IMR-90 (cell line): ENCODE results near the gene FIBCD1. TPM values are rescaled to one million over a fixed set of nuclear protein-coding genes. Genes with fewer than 3 reads are reported as not detected.

Experiments used
- ATAC-seq: fragments of 200-7000 bp; cut with Tn5 transposase; 2 replicates; pipeline ENCODE4 v1.9.1; 2020; ENCODE audit warnings: low read depth, mild to moderate bottlenecking, moderate library complexity
- BruUV-seq: library from RNA; stranded (reverse); fragments of 400-500 nt; replicated peaks from 2 replicates; lab custom pipeline; 2021; lab: Mats Ljungman, UMichigan
- CTCF ChIA-PET: fragments of 300-600 bp; formaldehyde crosslinking; extraction: SDS; loops from one replicate; lab custom pipeline; 2021; ENCODE audit warnings: antibody characterized with exemption; lab: Yijun Ruan, JAX
- POLR2A ChIA-PET: fragments of 300-600 bp; sonication (Branson Sonifier 250); formaldehyde crosslinking; loops from one replicate; lab custom pipeline; 2022; ENCODE audit warnings: antibody characterized with exemption; ENCODE audit not compliant: unreplicated experiment; lab: Charles Lee
- DNase-seq: peaks from one replicate; pipeline ENCODE4 v3.0.0; 2013
- H2AFZ ChIP-seq: replicated peaks from 2 replicates; pipeline ENCODE3; 2013; ENCODE audit warnings: low read length, mild to moderate bottlenecking; ENCODE audit not compliant: poor library complexity
- H2AK5ac ChIP-seq: 2 replicates; pipeline ENCODE4 v1.6.1; 2013; ENCODE audit warnings: low read depth, low read length, inconsistent platforms
- H2AK9ac ChIP-seq: replicated peaks from 2 replicates; pipeline ENCODE3; 2013; ENCODE audit warnings: mild to moderate bottlenecking, low read depth, low read length, moderate library complexity; ENCODE audit not compliant: poor library complexity
- H2BK120ac ChIP-seq: 2 replicates; pipeline ENCODE4 v1.6.1; 2013; ENCODE audit warnings: low read depth, low read length, inconsistent platforms
- H2BK15ac ChIP-seq: 3 replicates; pipeline ENCODE4 v1.6.1; 2013; ENCODE audit warnings: low read depth, low read length, inconsistent platforms
- H2BK20ac ChIP-seq: 2 replicates; pipeline ENCODE4 v1.6.1; 2013; ENCODE audit warnings: low read depth, mild to moderate bottlenecking, inconsistent platforms, low read length, moderate library complexity
- H2BK5ac ChIP-seq: 2 replicates; pipeline ENCODE4 v1.6.1; 2013; ENCODE audit warnings: mild to moderate bottlenecking, low read depth, low read length, inconsistent platforms; ENCODE audit not compliant: poor library complexity, severe bottlenecking
- H3K14ac ChIP-seq: replicated peaks from 2 replicates; pipeline ENCODE4 v1.6.1; 2013; ENCODE audit warnings: low read depth, low read length, inconsistent platforms
- H3K18ac ChIP-seq: 2 replicates; pipeline ENCODE4 v1.6.1; 2013; ENCODE audit warnings: low read depth, low read length, control low read depth
- H3K23ac ChIP-seq: 2 replicates; pipeline ENCODE4 v1.6.1; 2013; ENCODE audit warnings: low read depth, low read length, inconsistent platforms
- H3K27ac ChIP-seq: 2 replicates; pipeline ENCODE4 v1.5.1; 2013; ENCODE audit warnings: mild to moderate bottlenecking, control low read depth, low read length; ENCODE audit not compliant: insufficient read depth
- H3K27me3 ChIP-seq: 2 replicates; pipeline ENCODE4 v1.6.1; 2013; ENCODE audit warnings: low read length; ENCODE audit not compliant: control insufficient read depth, insufficient read depth
- H3K36me3 ChIP-seq: 2 replicates; pipeline ENCODE4 v1.6.1; 2013; ENCODE audit warnings: low read length, mixed read lengths; ENCODE audit not compliant: control insufficient read depth, insufficient read depth
- H3K4ac ChIP-seq: 2 replicates; pipeline ENCODE4 v1.6.1; 2013; ENCODE audit warnings: low read depth, low read length, inconsistent platforms
- H3K4me1 ChIP-seq: 2 replicates; pipeline ENCODE4 v1.6.1; 2013; ENCODE audit warnings: low read length, mixed read lengths; ENCODE audit not compliant: control insufficient read depth, insufficient read depth
- H3K4me2 ChIP-seq: 2 replicates; pipeline ENCODE4 v1.6.1; 2013; ENCODE audit warnings: low read depth, mild to moderate bottlenecking, control low read depth, low read length, moderate library complexity
- H3K4me3 ChIP-seq: 2 replicates; pipeline ENCODE4 v1.5.1; 2013; ENCODE audit warnings: low read depth, mild to moderate bottlenecking, control low read depth, low read length, moderate library complexity; ENCODE audit not compliant: insufficient read depth
- H3K56ac ChIP-seq: 2 replicates; pipeline ENCODE4 v1.6.1; 2013; ENCODE audit warnings: low read length, inconsistent platforms; ENCODE audit not compliant: insufficient read depth; ENCODE audit errors: extremely low read depth
- H3K79me1 ChIP-seq, 2 experiments: 2 replicates each; pipeline ENCODE4 v1.6.1; 2013; ENCODE audit warnings: low read length in 2 of 2, inconsistent platforms in 1 of 2, low read depth in 1 of 2
- H3K9ac ChIP-seq: 2 replicates; pipeline ENCODE4 v1.6.1; 2013; ENCODE audit warnings: low read depth, low read length, control low read depth
- H3K9me1 ChIP-seq: 2 replicates; pipeline ENCODE4 v1.6.1; 2013; ENCODE audit warnings: low read length, inconsistent platforms; ENCODE audit not compliant: insufficient read depth
- H3K9me3 ChIP-seq: 2 replicates; pipeline ENCODE4 v1.6.1; 2013; ENCODE audit warnings: low read length; ENCODE audit not compliant: control insufficient read depth, insufficient read depth
- H4K20me1 ChIP-seq: 2 replicates; pipeline ENCODE4 v1.6.1; 2013; ENCODE audit warnings: low read length, inconsistent platforms; ENCODE audit not compliant: insufficient read depth
- H4K5ac ChIP-seq: 2 replicates; pipeline ENCODE4 v1.6.1; 2013; ENCODE audit warnings: mild to moderate bottlenecking, low read depth, low read length, control low read depth
- H4K8ac ChIP-seq, 2 experiments: 2 replicates each; pipeline ENCODE4 v1.6.1; 2013; ENCODE audit warnings: low read depth in 2 of 2, low read length in 2 of 2, control low read depth in 1 of 2, inconsistent platforms in 1 of 2
- H4K91ac ChIP-seq: 2 replicates; pipeline ENCODE4 v1.6.1; 2013; ENCODE audit warnings: low read depth, low read length, inconsistent platforms; ENCODE audit not compliant: insufficient read depth
- BHLHE40 ChIP-seq: fragments of 150-350 bp; IDR thresholded peaks from 2 replicates; pipeline ENCODE4 v1.6.1; 2016; ENCODE audit warnings: mild to moderate bottlenecking, low read depth, low read length
- CHD1 ChIP-seq: IDR thresholded peaks from 2 replicates; pipeline ENCODE4 v1.6.1; 2012; ENCODE audit warnings: low read depth, low read length, improper control_type of control experiment
- FOS ChIP-seq: fragments of 150-350 bp; IDR thresholded peaks from 2 replicates; pipeline ENCODE4 v1.6.1; 2016; ENCODE audit warnings: low read depth, low read length
- MAFK ChIP-seq: IDR thresholded peaks from 2 replicates; pipeline ENCODE4 v1.6.1; 2012; ENCODE audit warnings: low read depth, low read length, improper control_type of control experiment
- MAZ ChIP-seq: IDR thresholded peaks from 2 replicates; pipeline ENCODE4 v1.6.1; 2012; ENCODE audit warnings: low read depth, mild to moderate bottlenecking, low read length, improper control_type of control experiment, moderate library complexity, borderline replicate concordance
- MXI1 ChIP-seq: IDR thresholded peaks from 2 replicates; pipeline ENCODE4 v1.6.1; 2012; ENCODE audit warnings: low read depth, mild to moderate bottlenecking, low read length, moderate library complexity, borderline replicate concordance
- POLR2A ChIP-seq: IDR thresholded peaks from 2 replicates; pipeline ENCODE4 v1.6.1; 2012; ENCODE audit warnings: mild to moderate bottlenecking, low read depth, low read length
- RAD21 ChIP-seq: IDR thresholded peaks from 2 replicates; pipeline ENCODE4 v1.6.1; 2012; ENCODE audit warnings: low read length, improper control_type of control experiment
- RFX5 ChIP-seq: IDR thresholded peaks from 2 replicates; pipeline ENCODE4 v1.8.0; 2012; ENCODE audit warnings: low read depth, mild to moderate bottlenecking, low read length, moderate library complexity
- SMC3 ChIP-seq: fragments of 150-350 bp; IDR thresholded peaks from 2 replicates; pipeline ENCODE4 v1.6.1; 2016; ENCODE audit warnings: low read depth, mild to moderate bottlenecking, antibody characterized with exemption, low read length, moderate library complexity
- WGBS, 2 experiments: methylation state at CpG; one replicate each; pipeline versions ENCODE4 v1.1.5 to v1.1.7; 2013; ENCODE audit warnings: missing lambda C conversion rate in 2 of 2; ENCODE audit not compliant: insufficient read length in 1 of 2; ENCODE audit errors: extremely low coverage in 2 of 2; 5-methylcytosine and 5-hydroxymethylcytosine counted together
- dilution Hi-C: fragments of 300-500 bp; cut with HindIII; formaldehyde crosslinking; loops from one replicate; pipeline ENCODE4 v1.14.3; 2018; ENCODE audit warnings: low sequenced_read_pairs; ENCODE audit not compliant: unreplicated experiment
- in situ Hi-C: fragments of 300-500 bp; cut with MboI; formaldehyde crosslinking; loops from 3 replicates; pipeline ENCODE4 v1.14.3; 2019; ENCODE audit warnings: low sequenced_read_pairs, inconsistent platforms, mixed read lengths
- intact Hi-C: fragments of 100-400 bp; cut with micrococcal nuclease; formaldehyde crosslinking; loops from 2 replicates; pipeline ENCODE4 v1.10.0; 2022
- polyA plus RNA-seq, 3 experiments: library from polyadenylated mRNA; depleted of rRNA; stranded (reverse); fragments of >200 nt; gene quantifications; 2 replicates each; pipeline ENCODE4 v1.2.3, GENCODE V29; 2012; ENCODE audit warnings: low replicate concordance in 1 of 3
- total RNA-seq: library from RNA; depleted of rRNA; stranded (reverse); fragments of >200 nt; gene quantifications from 2 replicates; pipeline ENCODE4 v1.2.3, GENCODE V29; 2012
- TF ChIP-seq, protein P1 (sequence below): conservative IDR thresholded peaks from 2 replicates; pipeline ENCODE4 v1.5.1; 2012; ENCODE audit warnings: mild to moderate bottlenecking, low read depth, low read length, improper control_type of control experiment

Gene FIBCD1
- total and polyA plus RNA-seq, 2 of the 4 experiments (the other 2 are of a cell fraction) = 1.1 to 10.1 TPM

DNA sequence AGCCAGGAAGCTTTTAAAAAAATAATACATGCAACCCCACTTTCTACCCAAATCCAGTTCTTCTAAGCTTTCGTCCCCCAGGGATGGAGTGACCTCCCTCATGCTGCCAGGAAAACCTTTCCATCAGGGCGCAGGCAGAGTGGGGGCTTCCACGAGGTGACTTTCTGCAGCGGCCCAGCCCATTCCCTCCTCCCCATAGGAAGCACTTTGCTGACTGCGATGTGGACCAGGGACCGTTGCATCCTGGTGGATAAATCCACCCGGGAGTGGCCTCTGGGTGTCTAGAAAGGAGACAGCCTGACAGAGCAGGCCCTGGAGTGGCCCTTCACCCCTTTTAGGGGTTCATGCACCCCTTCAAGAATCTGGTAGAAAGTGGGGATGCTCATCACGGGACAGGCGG lies 44.0 kb downstream of the FIBCD1 start:
- Histone ChIP-seq H4K91ac (no peak overlapping the region), H3K9me3 (no peaks in the 10 kb centered on the region), H3K4me1 (no peaks in the 10 kb centered on the region), H3K79me1 (peaks cover 0 to 8% of the 10 kb centered on the region in 2 experiments; a peak in 2 of 4 replicates), H4K20me1 (peaks cover 13% of the 10 kb centered on the region), H2BK20ac (no peak overlapping the region), H2AK9ac (no peak overlapping the region), H3K9ac (no peak overlapping the region), H3K27me3 (peaks cover under 1% of the 10 kb centered on the region; the same call in 1 of the 2 replicates), H2BK120ac (no peak overlapping the region), H3K14ac (no peak overlapping the region), H3K9me1 (no peaks in the 10 kb centered on the region), H3K18ac (no peak overlapping the region), H3K4me3 (no peak overlapping the region), H4K5ac (no peak overlapping the region), H4K8ac (no peak overlapping the region), H2AFZ (no peak overlapping the region), H2BK5ac (no peak overlapping the region), H3K4ac (no peak overlapping the region), H3K23ac (no peak overlapping the region), H3K36me3 (peaks cover 38% of the 10 kb centered on the region), H2AK5ac (no peak overlapping the region), H3K56ac (no peak overlapping the region), H3K4me2 (no peak overlapping the region), H2BK15ac (no peak overlapping the region), H3K27ac (no peak overlapping the region)
- dilution Hi-C loops (no loop called here), intact Hi-C loops (no loop called here), in situ Hi-C loops (no loop called here)
- ChIA-PET POLR2A (no interaction called here), CTCF (no interaction called here)
- BruUV-seq = no TSS peak
- ATAC-seq = no peak
- DNase-seq = no peak
- WGBS, 2 experiments = 100% methylated on average over 2 of the region's 9 CpGs; no CpG with 5 or more reads in 1 of the 2 experiments
- TF ChIP-seq CHD1 (no peak), RFX5 (no peak), MAFK (no peak), POLR2A (no peak), SMC3 (no peak), MAZ (no peak), FOS (no peak), MXI1 (no peak), BHLHE40 (no peak), RAD21 (no peak)
- TF ChIP-seq, protein P1, sequence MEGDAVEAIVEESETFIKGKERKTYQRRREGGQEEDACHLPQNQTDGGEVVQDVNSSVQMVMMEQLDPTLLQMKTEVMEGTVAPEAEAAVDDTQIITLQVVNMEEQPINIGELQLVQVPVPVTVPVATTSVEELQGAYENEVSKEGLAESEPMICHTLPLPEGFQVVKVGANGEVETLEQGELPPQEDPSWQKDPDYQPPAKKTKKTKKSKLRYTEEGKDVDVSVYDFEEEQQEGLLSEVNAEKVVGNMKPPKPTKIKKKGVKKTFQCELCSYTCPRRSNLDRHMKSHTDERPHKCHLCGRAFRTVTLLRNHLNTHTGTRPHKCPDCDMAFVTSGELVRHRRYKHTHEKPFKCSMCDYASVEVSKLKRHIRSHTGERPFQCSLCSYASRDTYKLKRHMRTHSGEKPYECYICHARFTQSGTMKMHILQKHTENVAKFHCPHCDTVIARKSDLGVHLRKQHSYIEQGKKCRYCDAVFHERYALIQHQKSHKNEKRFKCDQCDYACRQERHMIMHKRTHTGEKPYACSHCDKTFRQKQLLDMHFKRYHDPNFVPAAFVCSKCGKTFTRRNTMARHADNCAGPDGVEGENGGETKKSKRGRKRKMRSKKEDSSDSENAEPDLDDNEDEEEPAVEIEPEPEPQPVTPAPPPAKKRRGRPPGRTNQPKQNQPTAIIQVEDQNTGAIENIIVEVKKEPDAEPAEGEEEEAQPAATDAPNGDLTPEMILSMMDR = no peak
